Hepatocyte (in vitro differentiated cells): ENCODE data around the gene DHCR24.

ENCODE experiments used
- CTCF ChIP-seq: fragments of 200-600 bp; sonication (generic); IDR thresholded peaks from 2 replicates; pipeline ENCODE4 v1.5.1; 2016; ENCODE audit warnings: antibody characterized with exemption, mild to moderate bottlenecking; ENCODE audit not compliant: poor library complexity
- EZH2 ChIP-seq: fragments of 200-600 bp; sonication (generic); IDR thresholded peaks from 2 replicates; pipeline ENCODE4 v1.6.1; 2016; ENCODE audit warnings: antibody characterized with exemption, mild to moderate bottlenecking, borderline replicate concordance
- EZH2phosphoT487 ChIP-seq: fragments of 200-600 bp; sonication (generic); IDR thresholded peaks from one replicate; pipeline ENCODE4 v1.6.1; 2018; ENCODE audit warnings: antibody characterized with exemption, mild to moderate bottlenecking, low read depth, moderate library complexity; ENCODE audit not compliant: unreplicated experiment, severe bottlenecking

GRCh38 chr1:54811066-54811465 lies 75.9 kb downstream of the DHCR24 start:
- TF ChIP-seq CTCF (no peak), EZH2 (no peak), EZH2phosphoT487 (no peak)
